K562 (cell line): ENCODE measurements around the gene ZWINT. TPM values are rescaled to one million over a fixed set of nuclear protein-coding genes. Genes with fewer than 3 reads are reported as not detected.

Experiments used
- CC2D1A ChIP-seq: fragments of 450-650 bp; IDR thresholded peaks from 2 replicates; pipeline ENCODE4 v1.6.1; 2017; ENCODE audit warnings: mild to moderate bottlenecking
- ELF2 ChIP-seq: fragments of 250-450 bp; sonication (Bioruptor Pico); IDR thresholded peaks from 2 replicates; pipeline ENCODE4 v1.5.0; 2021; ENCODE audit warnings: mild to moderate bottlenecking
- HNRNPLL ChIP-seq: fragments of 200-400 bp; formaldehyde crosslinking; IDR thresholded peaks from 2 replicates; pipeline ENCODE4 v1.6.1; 2017; ENCODE audit warnings: low read length, low read depth, mild to moderate bottlenecking; ENCODE audit not compliant: poor library complexity, severe bottlenecking
- MGA ChIP-seq: fragments of 450-650 bp; IDR thresholded peaks from 2 replicates; pipeline ENCODE4 v1.6.1; 2016; ENCODE audit warnings: mild to moderate bottlenecking, moderate library complexity
- SNRNP70 ChIP-seq: fragments of 200-400 bp; formaldehyde crosslinking; optimal IDR thresholded peaks from 2 replicates; pipeline ENCODE3; 2017; ENCODE audit warnings: low read depth, low read length
- ZNF609 ChIP-seq: sonication (generic); formaldehyde crosslinking; IDR thresholded peaks from 2 replicates; pipeline ENCODE4 v1.8.1; 2023; ENCODE audit warnings: missing genetic modification reagents, mild to moderate bottlenecking, borderline replicate concordance
- polyA plus RNA-seq, 8 experiments: library from polyadenylated mRNA; depleted of rRNA in 4 of 8; stranded (reverse) in 5 of 8; unstranded in 3 of 8; fragments of >200 nt; fragmentation: Nextera tagmentation in 2 of 8; fragmentation: Illumina TruSeq in 1 of 8; extraction: Ambion mirVana in 2 of 8; extraction: Trizol in 1 of 8; gene quantifications; 2 replicates each; pipeline versions ENCODE4 v1.2.1 to v1.2.3, GENCODE V29; 2011 to 2014; ENCODE audit warnings: inconsistent platforms in 1 of 8, missing spikeins in 1 of 8
- total RNA-seq, 7 experiments: library from RNA; depleted of rRNA in 6 of 7; stranded (reverse); fragments of >200 nt in 6 of 7; fragmentation: Illumina TruSeq in 2 of 7; extraction: Trizol in 2 of 7; gene quantifications; 2 replicates each; pipeline versions ENCODE4 v1.2.1 to v1.2.3, GENCODE V29; 2011 to 2021; ENCODE audit warnings: low replicate concordance in 1 of 7

The ZWINT gene
- total and polyA plus RNA-seq, 9 of the 15 experiments (the other 6 are each of a cell fraction or from before 2014, with no cell fraction given) = 122 to 245 (median 160) TPM

- 0 out of 2 replicates have a peak, but pooled peaks have one; percentile 14 for TF ChIP-seq MGA
- no peak for TF ChIP-seq SNRNP70
- TF ChIP-seq ZNF609 = no peak
- no peak for TF ChIP-seq ELF2
- TF ChIP-seq CC2D1A = peak; percentile 59; the same call in 1 of the 2 replicates
- peak; percentile 15 for TF ChIP-seq HNRNPLL
Measured at GRCh38 chr10:56360967-56361612, at the start of gene ZWINT (continued).
